Gastrocnemius medialis (tissue), 4 donors: ENCODE measurements around the gene MYCT1. TPM values are rescaled to one million over a fixed set of nuclear protein-coding genes. Genes with fewer than 3 reads are reported as not detected.
"Not testable (repeated sequence)": the region's sequence is repeated elsewhere in the genome, so short reads cannot be mapped to it uniquely, and the experiment has no call there.

ENCODE experiments used
- ATAC-seq, 2 donors: fragments of 150-250 bp; one replicate each; pipeline ENCODE4 v1.9.1; 2016
- DNase-seq, 2 donors: peaks; one replicate each; pipeline ENCODE4 v3.0.0-alpha.2; 2019
- H3K27ac ChIP-seq, 4 donors: fragments of 200-600 bp; sonication (generic); 1 replicate in 1 of 4; 2 replicates in 3 of 4; pipeline ENCODE4 v1.5.1; 2016 to 2018; ENCODE audit warnings: mild to moderate bottlenecking in 2 of 4, moderate library complexity in 1 of 4
- H3K27me3 ChIP-seq, 3 donors: fragments of 200-600 bp; sonication (generic) in 2 of 3; 1 replicate in 1 of 3; 2 replicates in 2 of 3; pipeline versions ENCODE4 v1.5.1 to v1.6.0; 2016 to 2019; ENCODE audit warnings: mild to moderate bottlenecking in 1 of 3, moderate library complexity in 1 of 3
- H3K36me3 ChIP-seq, 2 donors: fragments of 200-600 bp; sonication (generic) in 1 of 2; one replicate each; pipeline ENCODE4 v1.5.1; 2017 to 2018
- H3K4me1 ChIP-seq, 2 donors: fragments of 200-600 bp; sonication (generic) in 1 of 2; one replicate each; pipeline ENCODE4 v1.5.1; 2016 to 2017; ENCODE audit warnings: mild to moderate bottlenecking in 2 of 2
- H3K4me3 ChIP-seq, 4 donors: fragments of 200-600 bp; sonication (generic) in 3 of 4; 1 replicate in 1 of 4; 2 replicates in 3 of 4; pipeline ENCODE4 v1.5.1; 2016 to 2019; ENCODE audit warnings: mild to moderate bottlenecking in 2 of 4
- H3K9me3 ChIP-seq, 3 donors: fragments of 200-600 bp; sonication (generic) in 2 of 3; 1 replicate in 1 of 3; 2 replicates in 2 of 3; pipeline ENCODE4 v1.5.1; 2016 to 2019
- POLR2A ChIP-seq, 2 donors: fragments of 450-650 bp; IDR thresholded peaks; one replicate each; pipeline ENCODE4 v1.6.1; 2017; ENCODE audit warnings: antibody characterized with exemption in 2 of 2, mild to moderate bottlenecking in 2 of 2, moderate library complexity in 2 of 2
- in situ Hi-C, 4 donors: fragments of 200-750 bp; cut with MboI; loops; one replicate each; pipeline versions ENCODE4 v1.15.0 to v1.8.0; 2017; ENCODE audit warnings: low sequenced_read_pairs in 4 of 4
- intact Hi-C: fragments of 100-400 bp; cut with DNase I; formaldehyde crosslinking; loops from one replicate; pipeline ENCODE4 v1.15.1; 2023; ENCODE audit warnings: low total_unique reads
- total RNA-seq, 4 donors: library from RNA; depleted of rRNA; stranded (reverse); fragments of >200 nt; gene quantifications; one replicate each; pipeline versions ENCODE4 v1.1.0 to v1.2.3, GENCODE V29; 2016
- TF ChIP-seq, protein P1 (sequence below), 5 experiments: fragments of 450-650 bp in 3 of 5; fragments of 200-600 bp in 2 of 5; sonication (generic) in 2 of 5; IDR thresholded peaks in 4 of 5; conservative IDR thresholded peaks in 1 of 5; 1 replicate in 4 of 5; 2 replicates in 1 of 5; pipeline ENCODE4 v1.5.1; 2016 to 2019; ENCODE audit warnings: antibody characterized with exemption in 5 of 5, mild to moderate bottlenecking in 3 of 5, moderate library complexity in 3 of 5

The MYCT1 gene
- total RNA-seq, 4 donors from 2014 or later = 5.4 to 13.7 (median 9.3) TPM

DNA sequence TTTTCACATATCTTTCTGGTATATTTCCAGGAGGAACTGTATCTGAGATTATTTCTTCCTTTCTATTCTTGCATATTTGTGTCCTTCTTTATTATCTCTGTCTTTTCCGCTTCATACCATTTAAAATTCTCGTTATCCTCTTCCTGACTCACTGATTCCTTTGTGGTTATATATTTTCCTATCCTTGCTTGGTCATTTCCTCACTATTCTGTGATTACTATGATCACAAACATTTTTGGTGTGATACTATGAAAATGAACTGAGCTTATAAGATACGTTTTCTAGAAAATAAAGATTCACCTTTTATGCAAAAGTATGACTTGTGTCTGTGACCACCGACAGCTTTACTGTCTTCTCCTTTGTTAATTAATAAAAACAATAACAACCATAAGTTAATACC, 26.5 kb upstream of the MYCT1 start:
- in situ Hi-C loops = no loop called here
- no peaks in the 10 kb centered on the region for H3K36me3 ChIP-seq
- intact Hi-C loops = no loop called here

DNA sequence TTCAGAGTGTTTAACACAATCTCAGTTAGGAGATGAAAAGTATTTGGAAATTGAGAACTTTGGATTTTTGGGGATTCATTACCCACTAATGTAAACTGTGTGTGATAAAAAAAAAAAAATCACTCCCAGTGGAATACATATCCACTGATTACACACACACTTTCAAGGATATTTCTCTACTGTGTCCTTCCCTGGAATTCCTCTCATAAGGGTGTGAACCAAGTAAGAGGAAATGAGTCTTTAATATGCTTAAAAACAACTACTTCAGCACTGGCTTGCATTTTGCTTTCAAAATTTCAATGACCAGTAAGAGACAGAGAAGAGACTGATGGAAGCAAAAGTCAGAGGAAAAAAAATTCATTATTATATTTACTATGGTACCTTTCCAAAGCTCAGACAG, 24.5 kb upstream of the MYCT1 start:
- peak overlapping the region in 1 of 4 donors; percentile 27 for H3K27ac ChIP-seq
- H3K4me3 ChIP-seq = no peak overlapping the region
- intact Hi-C loops (no loop called here), in situ Hi-C loops (no loop called here)
- no peaks in the 10 kb centered on the region for H3K9me3 ChIP-seq
- DNase-seq = no peak
- TF ChIP-seq, protein P1, sequence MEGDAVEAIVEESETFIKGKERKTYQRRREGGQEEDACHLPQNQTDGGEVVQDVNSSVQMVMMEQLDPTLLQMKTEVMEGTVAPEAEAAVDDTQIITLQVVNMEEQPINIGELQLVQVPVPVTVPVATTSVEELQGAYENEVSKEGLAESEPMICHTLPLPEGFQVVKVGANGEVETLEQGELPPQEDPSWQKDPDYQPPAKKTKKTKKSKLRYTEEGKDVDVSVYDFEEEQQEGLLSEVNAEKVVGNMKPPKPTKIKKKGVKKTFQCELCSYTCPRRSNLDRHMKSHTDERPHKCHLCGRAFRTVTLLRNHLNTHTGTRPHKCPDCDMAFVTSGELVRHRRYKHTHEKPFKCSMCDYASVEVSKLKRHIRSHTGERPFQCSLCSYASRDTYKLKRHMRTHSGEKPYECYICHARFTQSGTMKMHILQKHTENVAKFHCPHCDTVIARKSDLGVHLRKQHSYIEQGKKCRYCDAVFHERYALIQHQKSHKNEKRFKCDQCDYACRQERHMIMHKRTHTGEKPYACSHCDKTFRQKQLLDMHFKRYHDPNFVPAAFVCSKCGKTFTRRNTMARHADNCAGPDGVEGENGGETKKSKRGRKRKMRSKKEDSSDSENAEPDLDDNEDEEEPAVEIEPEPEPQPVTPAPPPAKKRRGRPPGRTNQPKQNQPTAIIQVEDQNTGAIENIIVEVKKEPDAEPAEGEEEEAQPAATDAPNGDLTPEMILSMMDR (IDR thresholded peaks at IDR 0.05 in 4 of 5, conservative IDR thresholded peaks at IDR 0.05 in 1 of 5) = no peak
- no peak for TF ChIP-seq POLR2A (IDR thresholded peaks at IDR 0.05)
- H3K4me1 ChIP-seq = no peaks in the 10 kb centered on the region
- H3K27me3 ChIP-seq = no peaks in the 10 kb centered on the region
- ATAC-seq = no peak
- no peaks in the 10 kb centered on the region for H3K36me3 ChIP-seq

More for the DNA sequence above, 26.5 kb upstream of the MYCT1 start:
- Histone ChIP-seq H3K4me1 (no peaks in the 10 kb centered on the region), H3K9me3 (no peaks in the 10 kb centered on the region), H3K27me3 (no peaks in the 10 kb centered on the region), H3K4me3 (no peak overlapping the region), H3K27ac (no peak overlapping the region)
- ATAC-seq (no peak), DNase-seq (no peak)
- TF ChIP-seq, protein P1 (IDR thresholded peaks at IDR 0.05 in 4 of 5, conservative IDR thresholded peaks at IDR 0.05 in 1 of 5) = no peak
- no peak for TF ChIP-seq POLR2A (IDR thresholded peaks at IDR 0.05)

DNA sequence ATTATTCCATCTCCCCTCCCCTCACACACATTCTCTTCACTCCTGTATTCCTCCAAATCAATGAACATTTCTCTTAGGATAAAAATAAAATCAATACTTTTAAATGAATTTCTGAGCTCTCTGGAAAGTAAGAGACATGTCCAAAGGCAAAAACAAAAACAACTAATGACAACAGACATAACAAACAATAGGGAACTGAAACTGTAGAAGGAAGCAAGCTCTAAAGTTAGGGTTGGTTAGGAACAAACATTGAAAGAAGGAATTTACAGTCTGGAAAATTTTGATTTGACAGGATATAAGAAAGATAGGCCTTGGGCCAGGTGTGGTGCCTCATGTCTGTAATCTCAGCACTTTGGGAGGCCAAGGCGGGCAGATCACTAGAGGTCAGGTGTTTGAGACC, 17.5 kb upstream of the MYCT1 start:
- Histone ChIP-seq H3K36me3 (no peaks in the 10 kb centered on the region), H3K4me1 (no peaks in the 10 kb centered on the region), H3K4me3 (no peak overlapping the region), H3K27ac (no peak overlapping the region), H3K27me3 (no peaks in the 10 kb centered on the region), H3K9me3 (no peaks in the 10 kb centered on the region)
- DNase-seq (no peak), ATAC-seq (no peak)
- intact Hi-C loops (no loop called here), in situ Hi-C loops (no loop called here)
- no peak for TF ChIP-seq POLR2A (IDR thresholded peaks at IDR 0.05)
- TF ChIP-seq, protein P1 (IDR thresholded peaks at IDR 0.05 in 4 of 5, conservative IDR thresholded peaks at IDR 0.05 in 1 of 5) = no peak

- intact Hi-C loops = no loop called here
- in situ Hi-C loops = no loop called here
- Histone ChIP-seq H3K36me3 (no peaks in the 10 kb centered on the region), H3K27ac (no peak overlapping the region), H3K9me3 (no peaks in the 10 kb centered on the region), H3K4me1 (no peaks in the 10 kb centered on the region), H3K4me3 (no peak overlapping the region), H3K27me3 (no peaks in the 10 kb centered on the region)
- TF ChIP-seq, protein P1 (IDR thresholded peaks at IDR 0.05 in 4 of 5, conservative IDR thresholded peaks at IDR 0.05 in 1 of 5) = no peak
- TF ChIP-seq POLR2A (IDR thresholded peaks at IDR 0.05) = no peak
- ATAC-seq (no peak), DNase-seq (no peak)
Observed at GRCh38 chr6:152680879-152681517, 16.7 kb upstream of the MYCT1 start.

- no peaks in the 10 kb centered on the region for H3K4me1 ChIP-seq
- no peak overlapping the region for H3K27ac ChIP-seq
- TF ChIP-seq, protein P1 (IDR thresholded peaks at IDR 0.05 in 4 of 5, conservative IDR thresholded peaks at IDR 0.05 in 1 of 5) = no peak
- TF ChIP-seq POLR2A (IDR thresholded peaks at IDR 0.05) = no peak
- intact Hi-C loops (no loop called here), in situ Hi-C loops (no loop called here)
- H3K36me3 ChIP-seq = no peaks in the 10 kb centered on the region
- no peaks in the 10 kb centered on the region for H3K9me3 ChIP-seq
- H3K4me3 ChIP-seq = no peak overlapping the region
- no peak for ATAC-seq
- no peaks in the 10 kb centered on the region for H3K27me3 ChIP-seq
- no peak for DNase-seq
Observed at GRCh38 chr6:152682141-152682540, 15.6 kb upstream of the MYCT1 start.

DNA sequence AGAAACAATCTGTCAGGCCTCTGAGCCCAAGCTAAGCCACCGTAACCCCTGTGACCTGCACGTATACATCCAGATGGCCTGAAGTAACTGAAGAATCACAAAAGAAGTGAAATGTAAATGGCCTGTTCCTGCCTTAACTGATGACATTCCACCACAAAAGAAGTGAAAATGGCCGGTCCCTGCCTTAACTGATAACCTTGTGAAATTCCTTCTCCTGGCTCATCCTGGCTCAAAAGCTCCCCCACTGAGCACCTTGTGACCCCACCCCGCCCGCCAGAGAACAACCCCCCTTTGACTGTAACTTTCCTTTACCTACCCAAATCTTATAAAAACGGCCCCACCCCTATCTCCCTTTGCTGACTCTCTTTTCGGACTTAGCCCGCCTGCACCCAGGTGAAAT, 14.8 kb upstream of the MYCT1 start:
- H3K9me3 ChIP-seq, H3K36me3 ChIP-seq, H3K4me3 ChIP-seq, in situ Hi-C loops, ATAC-seq, H3K27ac ChIP-seq, H3K4me1 ChIP-seq, H3K27me3 ChIP-seq, DNase-seq, intact Hi-C loops: not testable (repeated sequence)
